Measurements from ENCODE around the gene ROBO3.
A peak's percentile ranks its signal among the peaks of the same experiment; 100 is the strongest.

Gene ROBO3

GRCh38 chr11:124894606-124895430, 29.6 kb downstream of the ROBO3 start:
- peak; percentile 10 for DNase-seq

GRCh38 chr11:124895471-124895971, 30.3 kb downstream of the ROBO3 start:
- DNase-seq: peak; percentile 7

- peak; percentile 13 for DNase-seq
These were observed 31.0 kb downstream of the ROBO3 start for GRCh38 chr11:124896071-124896750.

GRCh38 chr11:124896821-124897391, 31.7 kb downstream of the ROBO3 start:
- DNase-seq: peak; percentile 20

- peak; percentile 14 for DNase-seq
These were observed 32.5 kb downstream of the ROBO3 start, which contains the start of gene ROBO4 for GRCh38 chr11:124897674-124898262. TSS of gene ROBO4 (minus strand) at chr11:124897865. CDS start at chr11:124897795, 70 bp downstream.

GRCh38 chr11:124898263-124898680, 33.0 kb downstream of the ROBO3 start:
- peak; percentile 16 for DNase-seq

- peak; percentile 6 for DNase-seq
These were observed 33.5 kb downstream of the ROBO3 start for GRCh38 chr11:124898711-124899110.

- peak; percentile 13 for DNase-seq
These were observed 34.3 kb downstream of the ROBO3 start for GRCh38 chr11:124899383-124900145.

- peak; percentile 0 for DNase-seq
These were observed 35.2 kb downstream of the ROBO3 start for GRCh38 chr11:124900464-124900863.

- DNase-seq: no peak
These were observed 37.4 kb downstream of the ROBO3 start for GRCh38 chr11:124902616-124903015.

GRCh38 chr11:124915541-124916369, 50.5 kb downstream of the ROBO3 start:
- no peak for DNase-seq

GRCh38 chr11:124916370-124916710, 51.1 kb downstream of the ROBO3 start:
- DNase-seq: no peak

- DNase-seq: no peak
These were observed 51.9 kb downstream of the ROBO3 start for GRCh38 chr11:124917115-124917637.

- no peak for DNase-seq
These were observed 53.7 kb downstream of the ROBO3 start, which contains the start of gene HEPN1 for GRCh38 chr11:124918950-124919349. TSS of gene HEPN1 (plus strand) at chr11:124919250.

- no peak for DNase-seq
These were observed 54.7 kb downstream of the ROBO3 start for GRCh38 chr11:124919898-124920297.

GRCh38 chr11:124920356-124920755, 55.1 kb downstream of the ROBO3 start:
- DNase-seq: no peak

- DNase-seq: peak; percentile 84
These were observed 55.8 kb downstream of the ROBO3 start for GRCh38 chr11:124920870-124921609.

- DNase-seq: no peak
These were observed 57.6 kb downstream of the ROBO3 start for GRCh38 chr11:124922831-124923230.

- no peak for DNase-seq
These were observed 58.1 kb downstream of the ROBO3 start for GRCh38 chr11:124923296-124923695.

- no peak for DNase-seq
These were observed 63.9 kb downstream of the ROBO3 start for GRCh38 chr11:124928942-124929665.

All from stimulated activated CD8-positive, alpha-beta memory T cell treated with anti-CD3 and anti-CD28 coated beads, Interleukin-4, amount 100 ng/mL, for 48 hours (primary cell).